ENCODE results near the gene B3GNT3.

The B3GNT3 gene

DNA sequence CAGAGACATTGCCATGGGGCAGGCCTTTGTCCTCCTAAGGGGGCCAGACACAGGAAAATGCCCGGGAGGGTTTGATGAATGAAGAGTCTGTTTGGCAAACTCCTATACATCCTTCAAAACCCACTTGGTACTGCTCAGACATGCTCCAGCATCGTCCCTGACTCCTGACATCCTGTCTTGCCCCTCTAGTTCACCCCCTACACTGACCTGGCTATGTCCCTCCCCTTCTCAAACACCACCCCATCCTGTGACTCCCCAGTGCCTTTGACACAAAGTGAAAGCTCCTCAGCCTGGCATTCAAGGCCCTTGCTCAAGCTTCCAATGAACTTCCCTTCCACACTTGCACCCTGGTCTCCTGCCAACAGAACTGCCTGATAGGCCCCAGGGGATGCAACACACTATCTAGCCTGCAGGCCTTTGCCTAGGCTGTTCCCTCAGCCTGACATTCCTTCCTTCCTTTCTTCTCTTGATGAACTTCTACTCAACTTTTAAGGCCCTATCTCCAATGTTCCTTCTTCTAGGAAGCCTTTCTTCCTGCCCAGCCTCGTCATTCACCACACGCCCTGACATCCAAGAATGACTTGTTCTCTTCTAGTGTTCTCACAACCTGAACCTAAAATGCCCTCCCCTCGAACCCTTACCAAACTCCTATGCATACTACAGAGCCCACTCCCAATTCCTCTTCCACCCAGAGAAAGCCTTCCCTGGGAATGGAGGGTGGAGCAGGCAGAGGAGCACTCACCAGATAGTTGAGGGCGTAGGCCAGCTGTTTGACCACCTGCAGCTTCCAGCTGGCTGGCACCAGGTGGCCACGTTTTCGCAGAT is 40.5 kb downstream of the B3GNT3 start:
- DNase-seq, result no peak

DNA sequence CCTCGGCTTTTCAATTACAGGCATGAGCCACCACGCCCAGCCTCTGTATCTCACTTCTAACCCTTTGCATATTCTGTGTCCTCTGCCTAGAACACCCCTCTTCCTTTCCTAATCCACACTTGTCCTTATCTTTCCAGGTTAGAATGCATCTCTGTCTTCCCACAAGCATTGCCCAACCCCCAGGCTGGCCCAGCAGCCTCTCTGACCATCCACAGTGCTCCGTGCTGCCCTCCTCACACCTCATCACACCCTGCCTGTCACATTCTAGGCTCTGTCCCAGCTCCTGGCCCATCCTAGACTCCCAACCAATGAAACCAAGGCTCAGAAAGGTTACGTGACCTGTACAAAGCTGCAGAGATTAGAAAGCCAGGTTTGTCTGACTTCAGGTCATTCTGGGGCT is 41.6 kb downstream of the B3GNT3 start:
- DNase-seq, result no peak

DNA sequence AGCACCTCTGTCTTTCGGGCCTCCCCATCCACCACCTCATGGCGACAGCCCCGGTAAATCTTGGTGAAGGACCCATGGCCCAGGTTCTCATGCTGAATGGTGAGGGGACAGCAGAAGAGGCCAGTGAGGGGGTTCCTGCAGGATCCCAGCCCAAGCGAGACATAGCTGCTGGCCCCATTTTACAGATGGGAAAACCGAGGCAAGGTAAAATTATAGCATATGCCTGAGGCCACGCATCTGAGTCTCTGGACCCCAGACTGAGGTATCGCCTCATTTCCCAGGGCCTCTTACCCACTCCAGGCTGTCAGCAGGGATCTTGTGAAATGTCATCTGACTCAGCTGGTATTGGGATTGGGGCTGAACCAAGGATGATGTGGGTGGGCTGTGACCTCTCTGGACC is 43.0 kb downstream of the B3GNT3 start:
- no peak for DNase-seq

DNA sequence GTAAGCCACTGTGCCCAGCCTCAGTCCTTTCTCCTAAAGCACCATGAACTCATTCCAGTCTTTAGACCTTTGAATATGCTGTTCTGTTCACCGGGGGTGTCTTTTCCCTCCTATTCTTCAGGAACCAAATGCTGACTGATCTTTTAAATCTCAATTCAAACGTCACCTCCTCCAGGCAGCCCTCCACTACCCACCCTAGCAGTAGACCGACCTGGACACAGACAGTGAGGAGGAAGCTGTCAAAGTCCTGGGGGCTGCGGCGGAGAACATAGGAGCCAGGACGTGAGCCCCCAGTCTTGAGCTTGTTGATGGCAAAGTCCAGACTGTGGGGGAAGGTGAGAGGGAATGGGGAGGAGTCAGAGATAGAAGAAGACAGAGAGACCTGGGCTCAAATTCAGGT is 45.1 kb downstream of the B3GNT3 start:
- no peak for DNase-seq

DNA sequence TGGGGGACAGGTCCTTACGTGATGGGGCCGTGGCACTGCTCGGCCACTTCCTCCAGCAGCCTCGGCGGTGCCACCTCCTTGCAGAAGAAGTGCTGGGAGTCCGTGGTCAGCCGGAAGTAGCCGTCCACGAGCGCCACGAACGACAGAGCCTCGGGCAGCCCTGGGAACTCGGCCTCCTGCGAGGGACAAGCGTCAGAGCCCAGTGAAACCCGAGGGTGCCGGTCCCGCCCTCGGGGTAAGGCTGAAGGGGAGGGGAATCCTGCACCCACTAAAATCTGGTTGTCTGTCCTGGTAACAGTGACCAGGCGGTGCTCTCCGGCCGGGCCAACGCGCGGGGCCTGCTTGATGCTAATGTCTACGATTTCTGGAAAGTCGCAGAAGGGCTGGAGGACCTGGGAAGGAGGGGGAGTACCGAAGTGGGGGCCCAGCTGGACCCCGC is 46.5 kb downstream of the B3GNT3 start:
- DNase-seq, result no peak

DNA sequence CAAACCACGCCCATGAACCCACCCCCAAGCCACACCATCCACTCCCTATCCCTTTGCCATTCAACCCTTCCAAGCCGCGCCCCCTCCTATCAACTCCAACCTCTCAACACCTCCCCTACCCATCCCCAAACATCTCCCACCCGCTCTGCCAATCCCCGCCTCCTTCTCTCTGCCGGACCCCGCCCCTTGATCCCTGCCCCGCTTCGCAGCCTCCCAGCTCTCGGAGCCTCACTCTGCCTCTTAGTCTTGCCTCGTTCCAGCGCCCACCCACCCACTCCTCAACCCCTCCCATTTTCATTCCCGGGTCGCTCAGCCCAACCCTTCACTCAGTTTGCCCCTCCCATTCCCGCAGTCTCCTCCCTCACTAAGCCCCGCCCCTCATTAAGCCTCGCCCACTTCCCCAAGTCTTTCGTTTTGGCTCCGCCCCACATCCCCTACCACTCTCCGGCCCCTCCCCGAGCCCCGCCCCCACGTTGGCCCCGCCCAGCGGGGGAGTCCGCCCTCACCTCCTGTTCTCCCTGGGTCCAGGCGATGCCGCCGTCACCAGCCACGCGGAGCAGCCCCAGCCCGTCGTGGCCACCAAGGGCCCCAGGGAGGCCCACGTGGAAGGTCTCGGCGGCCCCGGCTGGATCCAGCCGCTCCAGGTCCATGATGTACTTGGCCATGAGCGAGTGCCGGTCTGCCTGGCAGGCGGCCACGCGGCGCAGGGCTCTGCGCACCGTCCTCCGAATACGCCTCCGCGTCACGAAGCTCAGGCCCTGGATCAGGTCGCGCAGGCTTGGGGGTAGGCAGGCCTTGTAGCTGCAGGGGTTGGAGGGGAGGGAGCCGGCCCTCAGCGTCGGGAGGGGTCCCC is 47.1 kb downstream of the B3GNT3 start:
- peak in 3 of 5 donors; percentile 25 to 48 (median 44) for DNase-seq

DNA sequence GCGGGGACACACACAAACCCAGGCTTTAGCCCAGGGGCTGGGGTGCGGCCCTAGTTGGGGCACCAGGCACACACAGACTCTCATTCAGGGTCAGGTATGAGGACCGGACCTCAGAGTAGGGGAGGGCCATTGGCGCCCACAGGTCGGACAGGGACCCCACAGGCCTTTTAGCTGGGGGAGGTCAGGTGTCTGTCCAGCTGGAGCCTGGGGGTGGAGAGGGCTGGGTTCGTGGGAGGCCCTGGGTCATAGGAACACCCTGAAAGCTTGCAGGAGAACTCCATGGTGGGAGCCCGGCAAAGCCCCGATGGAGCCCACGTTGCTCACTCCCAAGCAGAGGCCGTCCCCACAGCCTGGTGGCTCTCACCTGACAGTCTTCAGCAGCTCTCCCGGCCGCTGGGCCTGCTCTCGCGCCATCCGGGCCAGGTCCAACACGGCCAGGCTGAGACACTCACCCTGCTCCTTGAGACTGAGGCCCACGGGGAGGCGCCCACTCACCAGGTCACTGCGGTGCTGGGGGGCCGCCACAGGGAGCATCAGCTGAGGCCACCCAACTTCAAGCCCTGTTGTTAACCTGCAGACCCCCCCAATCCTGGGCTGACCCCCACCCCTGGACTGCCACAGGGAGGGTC is 47.8 kb downstream of the B3GNT3 start:
- DNase-seq, result no peak

DNA sequence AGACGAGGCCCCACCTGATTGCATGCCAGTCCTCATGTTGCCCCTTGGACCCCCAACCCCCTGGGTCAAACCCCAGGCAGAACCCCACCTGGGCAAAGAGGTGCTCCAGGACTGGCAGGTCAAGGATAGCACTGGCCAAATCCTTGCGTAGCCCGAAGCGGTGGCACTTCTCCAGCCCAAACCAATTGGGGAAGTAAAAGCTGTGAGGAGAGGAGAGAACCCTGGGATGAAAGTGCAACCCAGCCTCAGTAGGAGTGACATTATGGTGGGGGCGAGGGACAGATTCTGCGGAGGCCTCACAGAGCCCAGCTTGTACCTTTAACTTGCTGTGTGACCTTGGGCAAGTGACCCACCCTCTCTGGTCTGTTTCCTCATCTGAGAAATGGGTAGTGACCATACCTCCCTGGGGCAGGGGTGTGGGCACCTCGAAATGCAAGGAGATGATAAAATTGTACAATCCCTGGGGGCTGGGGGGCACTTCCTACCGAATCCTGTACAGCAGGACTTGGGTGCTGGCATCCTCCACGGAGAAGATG is 48.4 kb downstream of the B3GNT3 start:
- DNase-seq, result no peak

DNA sequence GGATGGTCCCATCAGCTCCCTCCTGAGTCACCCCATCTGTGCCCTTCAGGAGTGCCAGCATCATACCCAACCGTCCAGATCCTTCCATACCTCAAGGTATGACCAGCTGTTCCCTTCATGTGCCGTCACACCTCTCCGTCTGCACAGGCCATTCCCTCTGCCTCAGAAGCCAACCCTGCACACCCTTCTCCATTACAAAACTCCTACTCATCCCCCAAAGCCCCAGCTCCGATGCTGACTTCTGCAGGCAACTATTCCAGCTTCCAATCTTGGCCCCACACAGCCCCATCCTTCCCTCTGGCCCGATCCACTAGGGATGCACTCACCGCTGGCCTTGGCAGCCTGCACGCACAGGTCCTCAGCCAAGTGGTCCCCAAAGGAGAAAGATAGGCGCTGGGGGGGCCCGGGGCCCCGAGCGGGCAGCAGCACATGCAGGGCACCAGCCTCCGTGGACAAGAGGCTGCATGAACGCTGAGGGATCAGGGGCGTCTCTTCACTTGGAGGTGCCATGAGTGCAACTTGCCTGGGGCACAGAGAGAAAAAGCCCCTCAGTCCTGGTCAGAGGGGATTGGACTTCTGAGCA is 49.1 kb downstream of the B3GNT3 start:
- no peak for DNase-seq

DNA sequence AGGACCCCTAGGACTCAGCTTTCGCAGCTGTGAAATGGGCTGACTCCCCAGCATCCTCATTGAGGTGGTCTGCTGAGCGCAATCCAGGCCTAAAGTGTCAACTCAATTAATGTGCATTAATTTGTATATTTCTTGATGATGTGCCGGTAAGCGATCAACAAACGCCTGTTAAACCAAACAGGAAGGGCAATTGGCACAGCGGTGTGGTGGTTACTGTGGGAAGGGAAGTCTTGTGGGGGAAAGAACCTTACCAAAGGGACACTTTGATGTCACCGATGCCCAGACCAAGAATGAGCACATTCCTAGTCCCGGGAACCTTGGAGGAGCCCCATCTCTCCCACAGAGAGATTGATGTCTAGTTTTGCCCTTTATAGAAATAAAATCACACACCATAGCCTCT is 51.2 kb downstream of the B3GNT3 start:
- peak; percentile 16 to 66 (median 34) for DNase-seq

DNA sequence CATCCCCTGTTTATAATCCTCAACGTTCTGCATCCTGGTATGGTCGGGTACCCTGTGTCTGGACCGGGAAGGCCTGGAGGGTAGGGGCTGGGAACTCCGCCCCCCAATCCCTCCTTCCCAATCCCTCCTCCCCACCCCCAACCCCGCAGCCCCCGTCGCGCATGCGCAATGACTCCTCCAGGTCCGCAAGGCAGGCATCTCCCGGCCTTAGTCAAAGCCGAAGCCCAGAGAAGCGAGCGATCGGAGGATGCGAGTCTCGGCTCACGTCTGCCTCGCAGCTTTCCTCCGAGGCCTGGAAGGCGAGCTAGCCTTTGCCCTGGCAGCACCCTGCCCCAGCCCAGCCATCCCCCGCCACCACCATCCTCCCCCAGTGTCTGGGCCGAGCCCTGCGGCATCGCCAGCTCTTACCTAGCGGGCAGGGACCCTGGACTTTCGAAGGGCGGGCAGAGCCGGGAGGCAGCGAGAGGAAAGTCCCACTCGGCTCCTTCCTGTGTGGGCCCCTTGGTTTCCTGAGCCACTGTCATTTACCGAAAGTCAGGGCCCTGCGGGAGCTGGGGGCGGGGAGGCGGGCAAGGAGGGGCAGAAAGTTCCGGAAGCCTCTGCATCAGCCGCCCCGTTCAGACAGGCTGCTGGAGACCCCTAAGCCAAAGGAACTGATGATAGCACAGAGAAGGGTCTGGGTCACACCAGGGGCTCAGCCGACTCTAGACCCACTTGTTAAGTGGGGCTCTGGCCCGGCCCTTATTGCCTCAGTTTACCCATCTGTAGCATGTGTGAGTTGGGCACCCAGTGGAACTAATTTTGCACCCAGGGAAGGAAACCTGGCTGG is 52.8 kb downstream of the B3GNT3 start, which contains the start of gene JAK3:
TSS of gene JAK3 (minus strand) at position 445 of the 829 bp plus-strand sequence. CDS start 3,565 bp downstream, outside the sequence.
- DNase-seq, result peak; percentile 73 to 94 (median 77)

DNA sequence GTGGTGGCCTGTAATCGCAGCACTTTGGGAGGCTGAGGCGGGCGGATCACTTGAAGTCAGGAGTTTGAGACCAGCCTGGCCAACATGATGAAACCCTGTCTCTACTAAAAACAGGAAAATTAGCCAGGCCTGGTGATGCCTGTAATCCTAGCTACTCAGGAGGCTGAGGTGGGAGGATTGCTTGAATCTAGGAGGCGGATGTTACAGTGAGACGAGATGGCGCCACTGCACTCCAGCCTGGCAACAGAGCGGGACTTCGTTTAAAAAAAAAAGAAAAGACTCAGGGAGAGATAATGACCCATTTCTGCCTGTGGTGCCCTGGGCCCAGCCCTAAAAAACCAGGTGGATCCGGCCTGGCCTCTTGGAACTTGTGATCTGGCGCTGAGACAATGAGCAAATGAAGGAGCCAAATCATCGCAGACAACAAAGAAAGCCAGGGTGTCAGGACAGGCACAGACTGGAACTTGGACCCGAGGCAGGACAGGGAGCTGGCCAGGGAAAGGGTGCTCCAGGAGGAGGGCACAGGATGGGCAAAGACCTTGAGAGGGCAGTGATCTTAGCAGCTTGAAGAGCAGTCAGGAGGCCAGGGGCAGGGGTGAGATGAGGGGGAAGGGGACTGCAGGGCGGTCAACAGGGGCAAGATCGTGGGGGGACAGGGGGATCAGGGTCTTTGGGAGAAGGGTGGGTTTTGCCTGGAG is 53.8 kb downstream of the B3GNT3 start:
- no peak for DNase-seq

DNA sequence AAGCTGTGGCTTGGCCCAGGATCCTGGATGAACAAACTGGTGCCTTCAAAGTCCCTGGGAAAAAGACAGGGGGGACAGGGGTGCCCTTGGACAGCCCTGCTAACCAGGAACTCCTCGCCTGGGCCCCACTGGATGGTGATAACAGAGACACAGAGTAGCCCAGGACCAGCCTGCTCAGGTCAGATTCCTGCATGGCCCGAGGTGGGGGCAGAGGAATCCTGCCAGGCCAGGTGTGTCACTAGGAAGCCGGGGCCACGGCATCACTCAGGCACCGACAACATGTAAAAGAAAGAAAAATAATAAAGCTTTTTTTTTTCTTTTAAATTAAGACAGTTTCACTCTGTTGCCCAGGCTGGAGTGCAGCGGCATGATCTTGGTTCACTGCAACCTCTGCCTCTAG is 59.1 kb downstream of the B3GNT3 start:
- DNase-seq, result no peak

DNA sequence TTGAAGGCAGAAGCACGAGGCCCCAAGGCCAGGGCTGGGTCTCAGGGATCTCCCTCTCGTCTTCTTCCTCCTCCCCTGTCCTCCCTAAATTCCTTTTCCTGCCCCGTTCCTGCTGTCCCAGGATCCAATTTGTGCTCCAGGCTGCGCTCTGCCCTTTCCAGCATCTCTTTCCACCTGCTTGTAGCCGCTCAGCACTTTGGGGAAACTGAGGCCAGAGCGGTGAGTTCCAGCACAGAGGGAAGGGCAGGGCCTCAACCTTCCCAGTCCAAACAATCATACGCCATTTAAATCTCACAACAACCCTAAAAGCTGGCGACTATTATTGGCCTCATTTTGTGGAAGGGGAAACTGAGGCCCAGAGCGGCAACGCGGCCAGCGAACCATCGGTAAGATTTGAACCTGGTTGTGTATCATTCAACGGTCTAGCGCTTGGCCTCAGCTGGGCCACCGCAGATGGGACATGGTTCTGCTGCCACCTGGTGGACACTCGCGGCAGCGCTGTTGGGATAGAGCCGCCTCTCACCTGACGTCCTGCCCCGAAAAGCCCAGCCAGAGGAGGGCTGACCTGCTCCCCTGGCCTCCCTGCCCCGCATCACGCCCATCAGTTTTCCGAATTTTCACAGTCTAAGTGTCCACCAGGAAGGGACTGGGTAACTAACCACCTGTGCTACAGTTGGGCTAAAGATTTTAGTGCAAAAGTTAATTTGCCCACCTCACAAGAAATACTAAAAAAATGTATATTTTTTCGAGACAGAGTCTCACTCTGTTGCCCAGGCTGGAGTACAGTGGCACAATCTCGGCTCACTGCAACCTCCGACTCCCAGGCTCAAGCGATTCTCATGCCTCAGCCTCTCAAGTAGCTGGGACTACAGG is 60.6 kb downstream of the B3GNT3 start:
- DNase-seq, result peak; percentile 72 to 89 (median 82)

DNA sequence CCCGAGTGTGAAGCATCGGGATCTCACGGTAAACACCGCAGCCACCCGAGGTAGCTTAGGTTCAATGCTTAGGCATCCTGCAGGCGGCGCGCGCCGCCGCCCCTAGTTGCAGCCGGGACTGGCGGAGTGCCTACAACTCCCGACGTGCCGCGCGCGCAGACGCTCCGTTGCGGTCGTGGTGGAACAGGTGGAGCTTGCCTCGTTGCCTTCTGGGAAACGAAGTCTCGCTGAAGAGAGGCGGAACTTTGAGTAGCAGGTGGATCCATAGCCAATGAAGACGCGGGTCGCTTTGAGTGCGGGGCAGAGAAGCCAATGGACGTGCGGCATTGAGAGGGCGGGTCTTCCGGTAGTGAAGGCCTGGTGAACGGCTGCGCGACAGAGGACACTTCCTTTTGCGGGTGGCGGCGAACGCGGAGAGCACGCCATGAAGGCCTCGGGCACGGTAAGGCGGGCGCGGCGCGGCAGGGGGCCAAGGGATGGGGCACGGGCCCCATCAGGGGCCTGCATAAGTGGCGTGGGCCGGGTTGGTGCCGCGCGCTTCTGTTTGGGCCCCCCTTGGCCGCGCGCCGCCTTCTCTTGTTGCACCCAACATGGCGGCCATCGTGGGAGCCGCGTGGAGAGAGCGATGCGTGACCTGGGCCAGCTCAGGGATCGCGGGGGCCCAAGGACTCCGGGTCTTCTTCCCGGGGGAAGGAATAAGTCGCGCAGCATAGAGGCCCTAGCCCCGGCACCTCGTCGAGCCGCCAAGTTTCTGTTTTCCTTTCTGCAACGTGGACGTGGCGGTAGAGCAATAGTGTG is 64.8 kb downstream of the B3GNT3 start, which contains the start of gene RPL18A:
TSS of gene RPL18A (plus strand) at position 378 of the 798 bp plus-strand sequence. CDS start at position 425, 47 bp downstream.
- DNase-seq, result peak; percentile 98 to 100 (median 99)

DNA sequence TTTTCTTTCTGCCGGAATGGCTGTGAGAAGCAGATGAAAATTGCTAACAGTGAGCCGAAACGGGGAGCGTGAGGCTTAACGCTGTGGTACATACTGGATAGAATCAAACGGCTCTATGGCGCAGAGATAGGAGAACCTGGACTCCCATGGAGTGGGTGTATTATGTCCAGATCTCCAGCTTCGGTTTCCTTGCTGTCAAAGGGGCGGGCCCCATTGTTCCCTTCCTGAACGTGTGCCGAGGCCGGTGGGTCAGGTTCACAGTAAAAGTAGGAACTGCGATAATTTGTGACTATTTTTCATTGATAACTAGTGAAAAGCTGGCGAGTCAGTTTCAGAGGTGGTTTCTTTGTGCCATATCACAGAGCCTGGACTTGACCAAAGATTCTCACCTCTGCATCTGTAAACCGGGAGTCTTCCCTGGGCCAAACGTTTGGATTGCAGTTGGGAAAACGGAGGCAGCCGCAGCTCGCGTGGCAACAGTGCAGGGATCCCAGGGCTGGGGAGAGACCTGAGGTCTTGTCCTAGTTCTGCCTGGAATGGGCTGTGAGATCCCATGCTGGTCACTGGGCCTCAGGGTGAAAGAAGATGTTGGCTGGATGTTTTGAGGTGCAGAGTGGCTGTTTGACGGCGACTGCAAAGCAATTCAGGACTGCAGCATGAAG is 65.5 kb downstream of the B3GNT3 start:
- DNase-seq, result no peak

DNA sequence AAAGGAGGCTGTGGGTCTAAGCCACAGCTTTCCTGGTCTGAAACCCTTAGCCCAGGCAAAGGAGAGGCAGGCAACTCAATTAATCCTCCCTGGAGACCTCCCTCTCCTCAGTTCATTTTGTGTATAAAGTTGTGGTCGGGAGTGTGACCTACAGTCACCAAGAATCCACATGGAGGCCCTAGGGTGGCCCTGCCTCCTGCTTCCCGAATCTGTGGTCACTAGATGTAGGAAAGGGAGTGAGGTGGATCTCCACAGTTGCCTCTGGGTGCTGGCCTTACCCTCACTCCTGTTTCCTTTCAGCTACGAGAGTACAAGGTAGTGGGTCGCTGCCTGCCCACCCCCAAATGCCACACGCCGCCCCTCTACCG is 66.0 kb downstream of the B3GNT3 start:
- DNase-seq, result no peak

Measured in T-helper 1 cell (primary cell).